SK-N-SH (cell line): ENCODE data around the gene DDX17. TPM values are rescaled to one million over a fixed set of nuclear protein-coding genes. Genes with fewer than 3 reads are reported as not detected.

Experiments
- CTCF ChIA-PET: fragments of 300-600, 350-600 bp; formaldehyde crosslinking; extraction: SDS; loops from one replicate; lab custom pipeline; 2021; lab: Yijun Ruan, JAX
- POLR2A ChIA-PET: fragments of 350-600 bp; sonication (Branson Sonifier 250); formaldehyde crosslinking; extraction: SDS; loops from one replicate; lab custom pipeline; 2020; ENCODE audit warnings: antibody characterized with exemption, inconsistent platforms; lab: Yijun Ruan, JAX
- DNase-seq: peaks from one replicate; pipeline ENCODE4 v3.0.0; 2012
- H2AFZ ChIP-seq: fragments of 200-600 bp; sonication (generic); 2 replicates; pipeline ENCODE4 v1.8.1; 2016; ENCODE audit warnings: antibody characterized with exemption, mild to moderate bottlenecking, low read depth
- H3F3A ChIP-seq: fragments of 200-600 bp; sonication (generic); replicated peaks from 2 replicates; pipeline ENCODE3; 2016; ENCODE audit warnings: antibody characterized with exemption, mild to moderate bottlenecking; ENCODE audit not compliant: insufficient read depth
- H3K27ac ChIP-seq, 2 experiments: fragments of 200-500 bp in 1 of 2; fragments of 200-600 bp in 1 of 2; sonication (Bioruptor generic) in 1 of 2; sonication (generic), shearing (Covaris generic) in 1 of 2; 2 replicates each; pipeline versions ENCODE4 v1.5.1 to v1.6.1; 2014 to 2016; ENCODE audit warnings: low read depth in 2 of 2, inconsistent platforms in 1 of 2, low read length in 1 of 2, mild to moderate bottlenecking in 1 of 2, mixed read lengths in 1 of 2
- H3K27me3 ChIP-seq: fragments of 200-600 bp; sonication (generic), shearing (Covaris generic); 2 replicates; pipeline ENCODE4 v1.6.1; 2016; ENCODE audit warnings: mixed run types; ENCODE audit not compliant: insufficient read depth
- H3K36me3 ChIP-seq, 2 experiments: fragments of 200-500 bp in 1 of 2; fragments of 200-600 bp in 1 of 2; sonication (Bioruptor generic) in 1 of 2; sonication (generic) in 1 of 2; replicated peaks in 1 of 2; 2 replicates each; pipeline versions ENCODE3 to v1.5.1; 2014 to 2016; ENCODE audit warnings: low read length in 1 of 2, mild to moderate bottlenecking in 1 of 2; ENCODE audit not compliant: insufficient read depth in 2 of 2, control insufficient read depth in 1 of 2
- H3K4me1 ChIP-seq, 2 experiments: fragments of 200-500 bp in 1 of 2; fragments of 200-600 bp in 1 of 2; sonication (Bioruptor generic) in 1 of 2; sonication (generic), shearing (Covaris generic) in 1 of 2; 2 replicates each; pipeline versions ENCODE4 v1.5.1 to v1.6.1; 2014 to 2016; ENCODE audit warnings: low read depth in 1 of 2, low read length in 1 of 2, mixed run types in 1 of 2; ENCODE audit not compliant: insufficient read depth in 2 of 2, control insufficient read depth in 1 of 2
- H3K4me2 ChIP-seq: fragments of 200-600 bp; sonication (generic), shearing (Covaris generic); 2 replicates; pipeline ENCODE4 v1.6.1; 2017; ENCODE audit warnings: mixed run types
- H3K4me3 ChIP-seq, 2 experiments: fragments of 200-500 bp in 1 of 2; fragments of 200-600 bp in 1 of 2; sonication (Bioruptor generic) in 1 of 2; sonication (generic), shearing (Covaris generic) in 1 of 2; 2 replicates each; pipeline versions ENCODE4 v1.5.1 to v1.8.1; 2014 to 2016; ENCODE audit warnings: low read depth in 2 of 2, inconsistent platforms in 1 of 2, low read length in 1 of 2, mild to moderate bottlenecking in 1 of 2, mixed read lengths in 1 of 2, moderate library complexity in 1 of 2
- H3K79me2 ChIP-seq: fragments of 200-600 bp; sonication (generic); 2 replicates; pipeline ENCODE4 v1.8.1; 2017; ENCODE audit warnings: mild to moderate bottlenecking; ENCODE audit not compliant: insufficient read depth
- H3K9ac ChIP-seq: fragments of 200-600 bp; sonication (generic); 2 replicates; pipeline ENCODE4 v1.6.1; 2017; ENCODE audit warnings: mixed run types
- H3K9me2 ChIP-seq: fragments of 200-600 bp; sonication (generic); 2 replicates; pipeline ENCODE4 v1.6.1; 2017; ENCODE audit warnings: mixed run types
- H3K9me3 ChIP-seq: fragments of 200-600 bp; sonication (generic); 2 replicates; pipeline ENCODE4 v1.6.1; 2017; ENCODE audit warnings: mixed run types, mild to moderate bottlenecking, moderate library complexity
- H4K20me1 ChIP-seq: fragments of 200-600 bp; sonication (generic); 2 replicates; pipeline ENCODE4 v1.6.1; 2017; ENCODE audit warnings: mild to moderate bottlenecking, mixed run types; ENCODE audit not compliant: insufficient read depth
- CTCF ChIP-seq: fragments of 200-600 bp; sonication (generic); IDR thresholded peaks from 2 replicates; pipeline ENCODE4 v1.6.1; 2017; ENCODE audit warnings: antibody characterized with exemption, mild to moderate bottlenecking, moderate library complexity
- FOSL2 ChIP-seq: IDR thresholded peaks from 2 replicates; pipeline ENCODE4 v1.4.0; 2012; ENCODE audit warnings: low read depth, mild to moderate bottlenecking, moderate library complexity, borderline replicate concordance
- FOXM1 ChIP-seq: IDR thresholded peaks from 2 replicates; pipeline ENCODE4 v1.4.0; 2012; ENCODE audit warnings: low read depth, mild to moderate bottlenecking
- POLR2AphosphoS5 ChIP-seq: IDR thresholded peaks from 2 replicates; pipeline ENCODE4 v1.6.1; 2012; ENCODE audit warnings: low read depth, low read length
- RCOR1 ChIP-seq: fragments of 150-350 bp; IDR thresholded peaks from 2 replicates; pipeline ENCODE4 v1.6.1; 2017; ENCODE audit warnings: antibody characterized with exemption, low read length
- RFX5 ChIP-seq: IDR thresholded peaks from 2 replicates; pipeline ENCODE4 v1.6.1; 2012; ENCODE audit warnings: mild to moderate bottlenecking, improper control_type of control experiment, low read length
- TAF1 ChIP-seq: IDR thresholded peaks from 2 replicates; pipeline ENCODE4 v1.6.1; 2012; ENCODE audit warnings: low read depth, mild to moderate bottlenecking, low read length, moderate library complexity, borderline replicate concordance
- ZBTB33 ChIP-seq: IDR thresholded peaks from 2 replicates; pipeline ENCODE4 v1.4.0; 2012; ENCODE audit warnings: low read depth, borderline replicate concordance
- WGBS: methylation state at CpG from one replicate; pipeline ENCODE4 v1.1.6; 2017; ENCODE audit warnings: low lambda C conversion rate; 5-methylcytosine and 5-hydroxymethylcytosine counted together
- polyA plus RNA-seq, 3 experiments: library from polyadenylated mRNA; depleted of rRNA; stranded (reverse); fragments of >200 nt; gene quantifications; 2 replicates each; pipeline ENCODE4 v1.2.3, GENCODE V29; 2012

The DDX17 gene
- polyA plus RNA-seq, 1 of the 3 experiments (the other 2 are of a cell fraction): 111 TPM

- DNase-seq: peak; percentile 68
- peak overlapping the region; percentile 49 to 74 for H3K4me3 ChIP-seq
- no peaks in the 10 kb centered on the region for H4K20me1 ChIP-seq
- no peaks in the 10 kb centered on the region for H3K36me3 ChIP-seq
- H3K9me2 ChIP-seq: no peaks in the 10 kb centered on the region
- no peaks in the 10 kb centered on the region for H3F3A ChIP-seq
- H2AFZ ChIP-seq: peak overlapping the region; percentile 78; the same call in 1 of the 2 replicates
- peaks cover 0 to 7% of the 10 kb centered on the region in 2 experiments; a peak in 1 of 4 replicates for H3K4me1 ChIP-seq
- no peaks in the 10 kb centered on the region for H3K79me2 ChIP-seq
- ChIA-PET POLR2A (no interaction called here), CTCF (interaction anchor here (1.0 to 1.7 kb wide), 2 partner anchors 9 to 15 kb away, joined by 3 to 6 read pairs; no protein-coding TSS in a partner anchor)
- 90% methylated on average over 10 of the region's 28 CpGs for WGBS
- TF ChIP-seq RCOR1 (no peak), CTCF (peak; percentile 26; the same call in 1 of the 2 replicates)
- H3K4me2 ChIP-seq: peak overlapping the region; percentile 80
- H3K27ac ChIP-seq: no peak overlapping the region
- peak overlapping the region; percentile 78 for H3K9ac ChIP-seq
- H3K9me3 ChIP-seq: no peaks in the 10 kb centered on the region
- no peaks in the 10 kb centered on the region for H3K27me3 ChIP-seq
Measured at GRCh38 chr22:38468443-38469305, 37.4 kb downstream of the DDX17 start.

- Histone ChIP-seq H3K9me2 (no peaks in the 10 kb centered on the region), H3K4me2 (peak within 1 kb of the TSS; percentile 80), H3K4me3 (peak within 1 kb of the TSS; percentile 49 to 74), H3K9me3 (no peaks in the 10 kb centered on the region), H3K79me2 (no peaks in the 10 kb centered on the region), H3F3A (no peaks in the 10 kb centered on the region), H3K27ac (no peak within 1 kb of the TSS), H3K4me1 (peaks cover 0 to 7% of the 10 kb centered on the region in 2 experiments; a peak in 1 of 4 replicates), H3K36me3 (no peaks in the 10 kb centered on the region), H3K9ac (peak within 1 kb of the TSS; percentile 78), H4K20me1 (no peaks in the 10 kb centered on the region), H2AFZ (peak within 1 kb of the TSS; percentile 78; the same call in 1 of the 2 replicates), H3K27me3 (no peaks in the 10 kb centered on the region)
- no CpG with 5 or more reads among the region's 53 CpGs for WGBS
- ChIA-PET POLR2A (no interaction called here), CTCF (interaction anchor here (1.0 to 1.7 kb wide), 2 partner anchors 10 to 15 kb away, joined by 3 to 6 read pairs; no protein-coding TSS in a partner anchor)
- no peak for TF ChIP-seq FOSL2
- TF ChIP-seq TAF1: no peak
- TF ChIP-seq RFX5: no peak
- no peak for TF ChIP-seq RCOR1
- TF ChIP-seq ZBTB33: no peak
- no peak for TF ChIP-seq POLR2AphosphoS5
- no peak for TF ChIP-seq FOXM1
- peak; percentile 80 for DNase-seq
Measured at GRCh38 chr22:38467904-38468442, 38.1 kb downstream of the DDX17 start, which contains the start of gene KDELR3. Gene KDELR3 (plus strand): TSS chr22:38468096. CDS start chr22:38468234, 138 bp downstream.
